NCI-H2196 (cell line): ENCODE results near the gene PLCD1.
"Not testable (repeated sequence)": the region's sequence is repeated elsewhere in the genome, so short reads cannot be mapped to it uniquely, and the experiment has no call there.

Experiments used
- DNase-seq: peaks from one replicate; lab custom pipeline; 2025; ENCODE audit not compliant: unreplicated experiment; lab: John Stamatoyannopoulos, UW

Gene PLCD1

DNA sequence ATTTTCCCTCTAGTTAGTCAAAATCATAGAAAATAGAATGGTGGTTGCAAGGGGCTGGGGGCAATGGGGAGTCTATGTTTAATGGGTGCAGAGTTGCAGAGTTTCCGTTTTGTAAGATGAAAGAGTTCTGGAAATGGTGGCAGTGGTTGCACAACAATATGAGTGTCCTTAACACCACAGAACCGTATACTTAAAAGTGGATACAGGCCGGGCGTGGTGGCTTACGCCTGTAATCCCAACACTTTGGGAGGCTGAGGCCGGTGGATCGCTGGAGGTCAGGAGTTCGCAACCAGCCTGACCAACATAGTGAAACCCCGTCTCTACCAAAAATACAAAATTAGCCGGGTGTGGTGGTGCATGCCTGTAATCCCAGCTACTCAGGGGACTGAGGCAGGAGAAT is 41.1 kb downstream of the PLCD1 start:
- not testable (repeated sequence) for DNase-seq

GRCh38 chr3:37987751-37988179 is 41.7 kb downstream of the PLCD1 start:
- DNase-seq: no peak

DNA sequence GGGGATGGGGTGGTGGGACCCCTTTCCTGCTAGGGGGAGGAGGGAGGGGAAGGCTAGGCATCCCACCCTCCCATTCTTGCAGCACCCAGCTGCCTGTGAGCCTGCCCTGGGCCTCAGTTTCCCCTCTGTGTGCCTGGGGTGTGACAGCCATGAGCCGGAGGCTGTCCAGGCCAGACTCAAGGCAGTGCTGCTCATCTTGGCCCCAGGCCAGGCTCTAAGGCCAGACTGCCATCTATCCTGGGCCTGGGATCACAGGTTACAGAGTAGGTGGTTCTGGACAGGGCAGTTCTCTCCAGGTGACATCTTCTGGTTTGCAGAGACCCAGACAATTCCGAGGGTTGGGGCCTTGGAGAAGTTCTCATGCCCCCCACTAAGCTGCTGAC is 42.1 kb downstream of the PLCD1 start:
- DNase-seq: no peak

DNA sequence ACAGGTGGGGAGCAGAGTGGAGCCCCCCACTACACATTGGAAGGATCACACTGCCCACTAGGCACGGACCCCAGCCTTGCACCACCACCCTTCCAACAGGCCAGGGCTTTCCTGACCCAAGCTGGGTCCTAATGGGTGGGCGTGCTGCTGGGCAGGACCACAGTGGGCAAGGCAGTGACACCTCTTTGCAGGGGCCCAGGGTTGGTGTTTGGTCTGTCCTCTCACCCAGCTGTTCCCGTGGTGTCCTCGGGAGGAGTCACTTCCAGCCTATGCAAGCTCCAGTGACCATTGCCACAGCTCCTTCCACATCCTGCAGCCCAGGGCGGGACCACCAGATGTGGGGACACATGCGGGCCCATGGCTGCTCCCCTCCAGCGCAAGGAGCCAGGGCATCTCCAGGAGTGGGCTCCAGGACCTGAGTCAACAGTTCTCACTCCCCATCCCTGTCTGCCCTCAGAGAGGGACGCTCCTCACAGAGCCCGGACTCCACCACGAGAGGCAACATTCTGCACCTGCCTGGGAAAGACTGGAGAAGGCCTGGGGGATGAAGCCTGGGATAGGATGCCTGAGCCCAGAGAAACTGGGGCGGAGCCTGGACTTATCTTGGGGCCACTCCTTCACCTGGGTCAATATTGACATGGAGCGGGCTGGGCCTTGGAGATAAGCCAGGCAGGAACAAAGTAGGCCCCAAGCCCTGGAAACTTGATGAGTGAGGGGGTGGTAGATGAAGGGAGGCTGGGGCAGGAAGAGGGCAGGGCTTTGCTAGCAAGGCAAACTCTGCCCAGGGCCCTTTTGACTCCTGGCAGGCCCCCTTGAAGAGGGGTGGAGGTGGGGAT is 42.7 kb downstream of the PLCD1 start:
- peak; percentile 57 for DNase-seq

DNA sequence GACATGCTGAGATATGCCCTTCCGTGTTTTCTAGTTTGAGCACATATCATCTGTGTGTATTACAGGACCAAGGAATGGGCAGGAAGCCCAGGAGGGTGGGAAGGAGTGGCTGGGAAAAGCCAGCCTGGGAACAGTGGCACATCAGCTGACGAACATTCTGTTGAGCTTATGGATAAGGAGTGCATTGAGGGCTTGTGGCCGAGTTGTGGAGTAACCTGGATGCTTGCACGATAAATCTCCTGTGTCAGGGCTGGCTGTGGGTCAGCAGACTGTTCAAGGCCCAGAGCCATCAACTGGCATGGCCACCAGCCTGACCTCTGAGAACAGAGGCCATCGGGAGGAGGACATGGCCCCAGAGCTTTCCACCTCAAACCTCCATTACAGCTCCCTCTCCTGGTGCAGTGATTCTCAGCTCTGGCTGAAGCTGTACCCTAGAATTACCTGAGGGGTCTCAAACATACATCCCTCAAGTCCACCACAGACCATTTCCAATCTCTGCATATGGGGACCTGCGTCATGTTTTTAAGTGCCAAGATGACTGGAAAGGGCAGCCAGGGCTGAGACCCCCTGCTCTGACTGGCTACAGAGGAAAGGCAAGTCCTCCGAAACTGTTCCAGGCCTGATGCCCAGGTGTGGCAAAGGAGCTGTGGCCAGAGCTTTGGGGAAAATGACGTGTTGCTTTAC is 43.7 kb downstream of the PLCD1 start:
- no peak for DNase-seq

DNA sequence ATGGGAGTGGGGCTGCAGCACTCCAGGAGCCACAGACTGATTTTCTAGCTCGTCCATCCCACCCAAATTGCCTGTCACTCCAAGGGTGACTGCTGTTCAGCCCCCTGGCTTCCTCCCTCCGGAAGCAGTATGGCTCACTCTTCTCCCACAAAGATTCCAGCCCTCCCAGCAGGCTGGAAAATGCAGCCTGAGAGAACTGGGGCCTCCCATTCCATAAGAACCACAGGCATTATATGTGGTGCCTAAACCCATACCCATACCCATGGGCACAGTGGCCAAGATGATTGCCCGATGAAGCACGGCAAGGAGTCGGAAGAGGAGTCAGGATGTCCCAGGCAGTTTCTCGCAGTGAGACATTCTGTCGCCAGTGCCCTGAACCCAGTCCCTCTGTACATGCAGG is 44.8 kb downstream of the PLCD1 start:
- no peak for DNase-seq

DNA sequence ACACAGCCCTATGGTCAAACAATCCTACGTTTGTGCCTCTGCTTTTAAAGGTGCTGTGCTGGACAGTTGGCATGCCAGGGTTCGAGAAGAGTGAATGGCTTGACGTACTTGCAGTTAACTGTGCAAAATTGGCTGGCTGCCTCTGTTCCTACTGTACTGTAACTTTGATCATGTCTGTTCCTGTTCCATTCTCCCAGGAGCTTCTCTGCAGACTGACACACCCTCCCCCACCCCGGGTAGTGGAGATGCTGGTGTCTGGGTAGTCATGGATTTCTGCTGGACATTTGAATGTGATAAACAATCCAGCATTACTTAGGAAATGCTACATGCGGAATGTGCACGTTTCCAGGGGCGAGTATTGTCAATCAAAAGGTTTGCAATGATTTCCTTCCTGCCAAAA is 45.4 kb downstream of the PLCD1 start:
- no peak for DNase-seq

DNA sequence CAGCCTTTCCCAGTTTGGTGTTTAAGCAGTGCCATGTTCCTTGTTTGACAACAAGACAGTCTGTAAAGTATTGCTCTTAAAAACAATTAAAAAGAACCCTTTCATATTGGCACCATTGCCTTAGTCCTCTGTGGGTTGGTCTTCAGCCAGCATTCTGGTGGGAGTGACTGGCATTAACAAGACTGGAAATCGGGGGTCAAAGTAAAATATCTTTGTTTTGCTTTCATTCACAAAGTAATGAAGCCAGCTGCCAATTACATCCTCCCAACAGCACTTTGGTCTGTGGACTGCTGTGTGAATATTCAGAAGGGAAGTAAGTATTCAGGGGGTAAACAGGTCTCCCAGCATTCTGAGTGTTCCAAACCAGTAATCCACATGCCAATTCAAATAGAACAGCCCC is 47.1 kb downstream of the PLCD1 start:
- no peak for DNase-seq

GRCh38 chr3:37981348-37981664 is 48.1 kb downstream of the PLCD1 start:
- no peak for DNase-seq

GRCh38 chr3:37980462-37981347 is 48.7 kb downstream of the PLCD1 start:
- DNase-seq: no peak

DNA sequence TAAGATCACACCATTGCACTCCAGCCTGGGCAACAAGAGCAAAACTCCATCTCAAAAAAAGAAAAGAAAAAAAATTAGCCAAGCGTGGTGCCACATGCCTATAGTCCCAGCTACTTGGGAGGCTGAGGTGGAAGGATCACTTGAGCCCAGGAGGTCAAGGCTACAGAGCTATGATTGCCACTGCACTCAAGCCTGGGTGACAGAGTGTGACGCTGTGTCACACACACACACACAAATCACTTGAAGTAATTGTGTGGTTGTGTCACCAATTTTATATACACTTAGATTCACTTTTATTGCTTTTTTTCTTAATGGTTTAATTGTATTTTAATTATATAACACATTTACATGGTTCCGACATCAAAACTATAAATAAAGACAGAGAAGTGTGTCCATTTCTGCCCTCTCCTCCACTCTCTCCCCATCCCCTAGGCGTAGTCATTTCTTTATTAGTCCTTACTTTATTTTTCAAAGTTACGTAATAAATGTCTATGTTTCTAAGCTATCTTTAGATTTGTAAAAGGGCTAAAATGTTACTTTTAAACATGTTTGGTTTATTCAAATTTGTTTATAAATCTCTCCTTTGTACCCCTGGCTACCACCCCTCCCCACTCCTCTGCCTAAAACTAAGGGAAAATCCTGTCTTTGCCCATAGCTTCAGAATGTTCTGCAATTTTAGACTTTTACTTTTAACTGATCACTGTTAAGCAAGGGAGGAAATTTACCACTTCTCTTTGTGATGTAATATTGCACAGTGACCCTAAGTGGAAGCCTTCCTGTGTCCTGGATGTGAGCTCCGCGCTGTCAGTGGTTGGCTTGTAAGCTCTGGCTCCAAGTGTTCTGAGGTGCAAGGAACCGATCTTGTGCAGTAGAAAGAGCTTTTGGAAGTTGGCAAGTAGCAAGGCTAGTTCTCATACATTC is 49.6 kb downstream of the PLCD1 start:
- DNase-seq: no peak

GRCh38 chr3:37974121-37975083 is 55.0 kb downstream of the PLCD1 start:
- no peak for DNase-seq

DNA sequence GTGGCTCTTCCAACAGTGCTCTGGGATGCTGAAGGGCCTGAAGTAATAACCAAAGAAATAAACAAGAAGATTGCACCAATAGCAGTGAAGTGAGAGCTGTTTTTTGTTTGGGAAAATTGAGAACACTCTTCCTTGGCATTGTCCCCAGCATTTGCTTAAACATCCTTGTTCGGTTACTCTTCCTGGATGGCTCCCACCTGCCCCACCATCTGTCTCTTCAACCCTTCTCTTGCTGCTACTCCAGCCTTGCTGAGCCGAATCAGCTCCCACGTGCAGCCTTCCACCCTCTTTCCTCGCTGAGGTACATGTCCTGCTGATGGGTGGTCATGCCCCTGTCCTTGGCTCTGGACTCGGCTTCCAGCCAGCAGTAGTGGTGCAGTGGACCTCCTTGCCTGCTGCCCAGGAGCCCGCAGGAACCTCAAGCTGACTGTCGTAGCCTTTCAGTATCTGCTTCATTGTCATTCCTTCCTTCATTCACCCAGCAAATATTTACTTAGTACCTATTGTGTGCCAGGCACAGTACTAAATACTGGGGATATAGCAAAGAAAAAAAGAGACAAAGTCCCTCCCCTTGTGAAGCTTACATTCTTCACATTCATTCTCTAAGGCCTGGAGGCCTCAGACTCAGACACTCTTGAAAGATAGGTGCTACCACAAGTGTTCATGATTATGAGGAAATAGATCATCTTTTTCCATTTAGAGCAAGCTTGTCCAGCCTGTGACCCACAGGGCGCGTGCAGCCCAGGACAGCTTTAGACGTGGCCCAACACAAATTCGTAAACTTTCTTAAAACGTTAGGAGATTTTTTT is 56.0 kb downstream of the PLCD1 start:
- no peak for DNase-seq

DNA sequence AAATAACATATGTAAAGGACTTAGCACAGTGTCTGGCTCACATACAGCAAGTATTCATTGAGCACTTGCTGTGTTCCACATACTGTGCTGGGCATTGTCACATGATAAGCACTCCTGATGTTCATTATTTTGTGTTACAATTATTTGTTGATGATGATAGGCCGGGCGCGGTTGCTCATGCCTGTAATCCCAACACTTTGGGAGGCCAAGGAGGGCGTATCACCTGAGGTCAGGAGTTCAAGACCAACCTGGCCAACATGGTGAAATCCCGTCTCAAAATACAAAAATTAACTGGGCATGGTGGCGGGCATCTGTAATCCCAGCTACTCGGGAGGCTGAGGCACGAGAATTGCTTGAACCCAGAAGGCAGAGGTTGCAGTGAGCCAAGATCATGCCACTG is 57.4 kb downstream of the PLCD1 start:
- DNase-seq: not testable (repeated sequence)

DNA sequence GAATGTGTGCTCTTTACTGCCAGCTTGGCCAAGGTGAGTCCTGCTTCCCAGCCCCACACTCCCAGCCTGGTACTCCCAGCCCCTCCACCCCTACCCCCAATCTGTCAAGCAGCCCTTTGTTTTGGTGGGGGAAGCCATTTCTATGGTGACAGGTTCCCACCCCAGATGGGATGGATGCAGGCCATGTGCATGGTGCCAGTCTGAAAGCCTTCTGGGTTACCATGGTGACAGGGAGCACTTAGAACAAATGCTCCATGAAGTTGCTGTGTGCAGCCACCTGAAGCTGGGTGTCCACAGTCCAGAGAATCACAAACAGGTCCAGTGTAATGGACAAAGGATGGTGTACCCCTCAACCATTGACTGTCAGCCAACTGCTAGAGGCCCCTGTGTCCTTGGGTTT is 58.0 kb downstream of the PLCD1 start:
- DNase-seq: no peak

- DNase-seq: no peak
Measured at GRCh38 chr3:37970802-37971201, 58.6 kb downstream of the PLCD1 start.

DNA sequence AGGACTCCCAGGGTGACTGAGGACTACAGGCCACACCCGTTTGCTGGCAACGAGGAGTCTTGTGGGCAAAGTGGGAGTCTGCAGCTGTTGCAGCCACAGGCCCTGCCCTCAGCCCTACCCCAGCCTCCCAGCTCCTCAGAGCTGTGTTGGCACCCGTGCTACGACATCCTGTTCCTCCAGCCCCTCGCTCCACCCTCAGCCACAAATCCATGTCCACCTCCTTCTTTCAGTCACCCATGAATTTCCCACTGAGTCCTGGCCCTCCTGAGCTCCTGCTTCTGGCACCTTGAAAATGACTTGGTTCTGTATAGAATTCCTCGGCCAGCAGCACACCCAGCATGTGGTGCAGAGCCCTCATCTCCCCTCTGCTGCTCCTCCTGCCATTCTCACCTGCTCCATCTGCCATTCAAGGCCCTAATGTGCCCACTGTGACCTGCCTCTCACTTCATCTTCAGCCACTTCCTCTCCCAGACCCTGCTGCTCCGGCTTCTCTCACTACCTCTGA is 59.8 kb downstream of the PLCD1 start:
- no peak for DNase-seq

GRCh38 chr3:37968813-37969595 is 60.4 kb downstream of the PLCD1 start:
- no peak for DNase-seq
